PFSK-1 (cell line): Measurements from ENCODE around the gene RGS16.

Source experiments
- FOXP2 ChIP-seq: optimal IDR thresholded peaks from 2 replicates; pipeline ENCODE3; 2011; ENCODE audit warnings: borderline replicate concordance, control low read depth, inconsistent platforms; ENCODE audit not compliant: insufficient read depth; ENCODE audit errors: extremely low read length, extremely low read depth
- POLR2AphosphoS5 ChIP-seq: IDR thresholded peaks from 2 replicates; pipeline ENCODE4 v1.6.1; 2012; ENCODE audit warnings: low read depth, mild to moderate bottlenecking, control low read depth, low read length, moderate library complexity
- TAF1 ChIP-seq: IDR thresholded peaks from 2 replicates; pipeline ENCODE4 v1.6.1; 2012; ENCODE audit warnings: low read length, control low read depth, borderline replicate concordance; ENCODE audit not compliant: insufficient read depth
- TF ChIP-seq, protein P1 (sequence below), 2 experiments: IDR thresholded peaks; 2 replicates each; pipeline versions ENCODE4 v1.6.1 to v1.8.0; 2011 to 2012; ENCODE audit warnings: low read depth in 2 of 2, low read length in 2 of 2, control low read depth in 1 of 2, inconsistent platforms in 1 of 2, mild to moderate bottlenecking in 1 of 2, moderate library complexity in 1 of 2; ENCODE audit not compliant: insufficient read depth in 1 of 2

GRCh38 chr1:182621906-182622305 lies 17.7 kb upstream of the RGS16 start:
- TF ChIP-seq TAF1 (no peak), POLR2AphosphoS5 (no peak), FOXP2 (no peak)
- TF ChIP-seq, protein P1, sequence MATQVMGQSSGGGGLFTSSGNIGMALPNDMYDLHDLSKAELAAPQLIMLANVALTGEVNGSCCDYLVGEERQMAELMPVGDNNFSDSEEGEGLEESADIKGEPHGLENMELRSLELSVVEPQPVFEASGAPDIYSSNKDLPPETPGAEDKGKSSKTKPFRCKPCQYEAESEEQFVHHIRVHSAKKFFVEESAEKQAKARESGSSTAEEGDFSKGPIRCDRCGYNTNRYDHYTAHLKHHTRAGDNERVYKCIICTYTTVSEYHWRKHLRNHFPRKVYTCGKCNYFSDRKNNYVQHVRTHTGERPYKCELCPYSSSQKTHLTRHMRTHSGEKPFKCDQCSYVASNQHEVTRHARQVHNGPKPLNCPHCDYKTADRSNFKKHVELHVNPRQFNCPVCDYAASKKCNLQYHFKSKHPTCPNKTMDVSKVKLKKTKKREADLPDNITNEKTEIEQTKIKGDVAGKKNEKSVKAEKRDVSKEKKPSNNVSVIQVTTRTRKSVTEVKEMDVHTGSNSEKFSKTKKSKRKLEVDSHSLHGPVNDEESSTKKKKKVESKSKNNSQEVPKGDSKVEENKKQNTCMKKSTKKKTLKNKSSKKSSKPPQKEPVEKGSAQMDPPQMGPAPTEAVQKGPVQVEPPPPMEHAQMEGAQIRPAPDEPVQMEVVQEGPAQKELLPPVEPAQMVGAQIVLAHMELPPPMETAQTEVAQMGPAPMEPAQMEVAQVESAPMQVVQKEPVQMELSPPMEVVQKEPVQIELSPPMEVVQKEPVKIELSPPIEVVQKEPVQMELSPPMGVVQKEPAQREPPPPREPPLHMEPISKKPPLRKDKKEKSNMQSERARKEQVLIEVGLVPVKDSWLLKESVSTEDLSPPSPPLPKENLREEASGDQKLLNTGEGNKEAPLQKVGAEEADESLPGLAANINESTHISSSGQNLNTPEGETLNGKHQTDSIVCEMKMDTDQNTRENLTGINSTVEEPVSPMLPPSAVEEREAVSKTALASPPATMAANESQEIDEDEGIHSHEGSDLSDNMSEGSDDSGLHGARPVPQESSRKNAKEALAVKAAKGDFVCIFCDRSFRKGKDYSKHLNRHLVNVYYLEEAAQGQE (IDR thresholded peaks at IDR 0.05; ENCODE audit: insufficient read depth in 1 of 2, low read depth in 2 of 2, low read length in 2 of 2): no peak
